K562 (cell line): ENCODE results near the gene RRP9. TPM values are rescaled to one million over a fixed set of nuclear protein-coding genes. Genes with fewer than 3 reads are reported as not detected.
A peak's percentile ranks its signal among the peaks of the same experiment; 100 is the strongest.

Experiments used
- BRCA1 ChIP-seq, 2 experiments: fragments of 450-650 bp in 1 of 2; sonication (generic) in 1 of 2; formaldehyde crosslinking in 1 of 2; IDR thresholded peaks; 2 replicates each; pipeline versions ENCODE4 v1.5.0 to v1.6.1; 2017 to 2020; ENCODE audit warnings: mild to moderate bottlenecking in 1 of 2, missing genetic modification reagents in 1 of 2
- CBX1 ChIP-seq: sonication (generic); IDR thresholded peaks from 2 replicates; pipeline ENCODE4 v1.6.1; 2016; ENCODE audit warnings: antibody characterized with exemption, low read depth, mild to moderate bottlenecking
- GATAD2B ChIP-seq: fragments of 450-650 bp; IDR thresholded peaks from 2 replicates; pipeline ENCODE4 v1.6.1; 2017; ENCODE audit warnings: mild to moderate bottlenecking, borderline replicate concordance
- GTF2A2 ChIP-seq: IDR thresholded peaks from 2 replicates; pipeline ENCODE4 v1.6.1; 2016; ENCODE audit warnings: mild to moderate bottlenecking, missing genetic modification characterization, missing compliant biosample characterization
- MIER1 ChIP-seq: fragments of 450-650 bp; IDR thresholded peaks from 2 replicates; pipeline ENCODE4 v1.6.1; 2016; ENCODE audit warnings: antibody characterized with exemption, mild to moderate bottlenecking, low read depth
- NFIC ChIP-seq: fragments of 450-650 bp; IDR thresholded peaks from 2 replicates; pipeline ENCODE4 v1.6.1; 2017; ENCODE audit warnings: mild to moderate bottlenecking, inconsistent platforms
- NFIX ChIP-seq: fragments of 250-450 bp; sonication (Bioruptor Pico); IDR thresholded peaks from 2 replicates; pipeline ENCODE4 v1.4.0; 2020; ENCODE audit warnings: low read depth, mild to moderate bottlenecking, moderate library complexity
- PHF21A ChIP-seq: fragments of 450-650 bp; IDR thresholded peaks from 2 replicates; pipeline ENCODE4 v1.6.1; 2017; ENCODE audit warnings: low read depth, borderline replicate concordance
- RHOXF2B ChIP-seq: fragments of 250-450 bp; sonication (Bioruptor Pico); conservative IDR thresholded peaks from 2 replicates; pipeline ENCODE4 v1.5.1; 2021
- SLC30A9 ChIP-seq: fragments of 250-450 bp; sonication (Bioruptor Pico); IDR thresholded peaks from 2 replicates; pipeline ENCODE4 v1.8.0; 2022; ENCODE audit warnings: mild to moderate bottlenecking, moderate library complexity
- SRSF1 ChIP-seq: fragments of 200-400 bp; formaldehyde crosslinking; IDR thresholded peaks from 2 replicates; pipeline ENCODE4 v1.6.1; 2017; ENCODE audit warnings: mild to moderate bottlenecking, low read depth, low read length, moderate library complexity
- SRSF7 ChIP-seq: fragments of 200-400 bp; formaldehyde crosslinking; optimal IDR thresholded peaks from 2 replicates; pipeline ENCODE3; 2017; ENCODE audit warnings: mild to moderate bottlenecking, low read depth, low read length
- ZNF217 ChIP-seq: sonication (generic); formaldehyde crosslinking; IDR thresholded peaks from 2 replicates; pipeline ENCODE4 v1.8.0; 2022; ENCODE audit warnings: mild to moderate bottlenecking, missing genetic modification reagents
- ZNF436 ChIP-seq: fragments of 250-450, 450-650 bp; sonication (Bioruptor Pico); formaldehyde crosslinking; IDR thresholded peaks from 2 replicates; pipeline ENCODE4 v1.7.0; 2020; ENCODE audit warnings: mild to moderate bottlenecking
- polyA plus RNA-seq, 8 experiments: library from polyadenylated mRNA; depleted of rRNA in 4 of 8; stranded (reverse) in 5 of 8; unstranded in 3 of 8; fragments of >200 nt; fragmentation: Nextera tagmentation in 2 of 8; fragmentation: Illumina TruSeq in 1 of 8; extraction: Ambion mirVana in 2 of 8; extraction: Trizol in 1 of 8; gene quantifications; 2 replicates each; pipeline versions ENCODE4 v1.2.1 to v1.2.3, GENCODE V29; 2011 to 2014; ENCODE audit warnings: inconsistent platforms in 1 of 8, missing spikeins in 1 of 8
- total RNA-seq, 7 experiments: library from RNA; depleted of rRNA in 6 of 7; stranded (reverse); fragments of >200 nt in 6 of 7; fragmentation: Illumina TruSeq in 2 of 7; extraction: Trizol in 2 of 7; gene quantifications; 2 replicates each; pipeline versions ENCODE4 v1.2.1 to v1.2.3, GENCODE V29; 2011 to 2021; ENCODE audit warnings: low replicate concordance in 1 of 7
- TF ChIP-seq, protein P1 (sequence below): fragments of 450-650 bp; formaldehyde crosslinking; IDR thresholded peaks from 2 replicates; pipeline ENCODE4 v1.4.0; 2020; ENCODE audit warnings: mild to moderate bottlenecking, moderate library complexity
- TF ChIP-seq, protein P2 (sequence below): fragments of 200-800 bp; sonication (Bioruptor generic); IDR thresholded peaks from 2 replicates; pipeline ENCODE4 v1.6.1; 2017; ENCODE audit warnings: missing genetic modification characterization, missing compliant biosample characterization
- TF ChIP-seq, protein P3 (sequence below): fragments of 250-450 bp; sonication (Bioruptor Pico); IDR thresholded peaks from 2 replicates; pipeline ENCODE4 v1.5.0; 2022; ENCODE audit warnings: mild to moderate bottlenecking
- TF ChIP-seq, protein P4 (sequence below): sonication (generic); formaldehyde crosslinking; IDR thresholded peaks from 2 replicates; pipeline ENCODE4 v1.8.0; 2022; ENCODE audit warnings: mild to moderate bottlenecking, missing genetic modification reagents

The RRP9 gene
- total and polyA plus RNA-seq, 9 of the 15 experiments (the other 6 are each of a cell fraction or from before 2014, with no cell fraction given), result 5.2 to 67.0 (median 45.9) TPM

DNA sequence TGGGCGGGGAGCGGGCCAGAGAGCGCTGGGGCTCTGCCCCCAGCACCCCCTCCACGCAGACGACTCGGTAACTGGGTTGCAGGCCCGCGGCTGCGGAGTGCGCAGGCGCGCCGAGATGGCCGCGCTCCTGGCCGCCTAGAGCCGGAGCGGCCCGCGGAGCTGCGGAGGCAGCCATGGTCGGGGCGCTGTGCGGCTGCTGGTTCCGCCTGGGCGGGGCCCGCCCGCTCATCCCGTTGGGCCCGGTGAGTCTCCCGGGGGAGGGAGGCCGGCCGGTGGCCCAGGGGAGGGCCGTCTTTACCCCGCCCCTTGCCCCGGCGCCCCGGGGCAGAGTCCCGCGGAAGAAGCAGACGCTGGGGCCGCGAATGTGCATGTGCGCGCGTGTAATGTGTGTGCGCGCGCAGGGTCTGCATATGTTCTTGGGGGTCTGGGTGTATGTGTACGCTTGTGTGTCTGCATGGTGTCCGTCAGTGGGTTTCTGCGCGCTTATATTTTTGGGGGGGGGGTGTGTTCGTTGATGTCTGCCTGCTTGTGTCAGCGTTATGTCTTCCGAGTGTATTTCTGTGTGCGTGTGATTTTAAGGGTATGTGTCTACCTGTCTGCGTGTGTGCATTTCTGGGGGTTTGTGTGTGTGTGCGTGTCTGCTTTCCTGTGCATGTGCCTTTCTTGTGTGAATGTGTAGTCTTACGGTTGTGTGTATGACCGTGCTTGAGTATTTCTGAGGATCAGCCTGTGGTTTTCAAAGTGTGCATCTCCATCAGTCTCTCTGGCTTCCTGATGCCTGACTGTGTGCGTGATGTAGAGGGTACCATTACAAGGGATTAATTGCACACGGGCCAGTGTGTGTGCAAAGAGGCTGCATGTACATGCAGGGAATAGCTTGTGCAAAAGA lies 33.5 kb upstream of the RRP9 start, which contains the start of gene ABHD14A (continued):
- TF ChIP-seq, protein P1, sequence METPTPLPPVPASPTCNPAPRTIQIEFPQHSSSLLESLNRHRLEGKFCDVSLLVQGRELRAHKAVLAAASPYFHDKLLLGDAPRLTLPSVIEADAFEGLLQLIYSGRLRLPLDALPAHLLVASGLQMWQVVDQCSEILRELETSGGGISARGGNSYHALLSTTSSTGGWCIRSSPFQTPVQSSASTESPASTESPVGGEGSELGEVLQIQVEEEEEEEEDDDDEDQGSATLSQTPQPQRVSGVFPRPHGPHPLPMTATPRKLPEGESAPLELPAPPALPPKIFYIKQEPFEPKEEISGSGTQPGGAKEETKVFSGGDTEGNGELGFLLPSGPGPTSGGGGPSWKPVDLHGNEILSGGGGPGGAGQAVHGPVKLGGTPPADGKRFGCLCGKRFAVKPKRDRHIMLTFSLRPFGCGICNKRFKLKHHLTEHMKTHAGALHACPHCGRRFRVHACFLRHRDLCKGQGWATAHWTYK (CRISPR knock-in tag), result peak; percentile 21; the same call in 1 of the 2 replicates
- TF ChIP-seq RHOXF2B (CRISPR knock-in tag), result no peak
- TF ChIP-seq SRSF1, result no peak
- TF ChIP-seq, protein P2, sequence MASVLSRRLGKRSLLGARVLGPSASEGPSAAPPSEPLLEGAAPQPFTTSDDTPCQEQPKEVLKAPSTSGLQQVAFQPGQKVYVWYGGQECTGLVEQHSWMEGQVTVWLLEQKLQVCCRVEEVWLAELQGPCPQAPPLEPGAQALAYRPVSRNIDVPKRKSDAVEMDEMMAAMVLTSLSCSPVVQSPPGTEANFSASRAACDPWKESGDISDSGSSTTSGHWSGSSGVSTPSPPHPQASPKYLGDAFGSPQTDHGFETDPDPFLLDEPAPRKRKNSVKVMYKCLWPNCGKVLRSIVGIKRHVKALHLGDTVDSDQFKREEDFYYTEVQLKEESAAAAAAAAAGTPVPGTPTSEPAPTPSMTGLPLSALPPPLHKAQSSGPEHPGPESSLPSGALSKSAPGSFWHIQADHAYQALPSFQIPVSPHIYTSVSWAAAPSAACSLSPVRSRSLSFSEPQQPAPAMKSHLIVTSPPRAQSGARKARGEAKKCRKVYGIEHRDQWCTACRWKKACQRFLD, result no peak
- TF ChIP-seq, protein P3, sequence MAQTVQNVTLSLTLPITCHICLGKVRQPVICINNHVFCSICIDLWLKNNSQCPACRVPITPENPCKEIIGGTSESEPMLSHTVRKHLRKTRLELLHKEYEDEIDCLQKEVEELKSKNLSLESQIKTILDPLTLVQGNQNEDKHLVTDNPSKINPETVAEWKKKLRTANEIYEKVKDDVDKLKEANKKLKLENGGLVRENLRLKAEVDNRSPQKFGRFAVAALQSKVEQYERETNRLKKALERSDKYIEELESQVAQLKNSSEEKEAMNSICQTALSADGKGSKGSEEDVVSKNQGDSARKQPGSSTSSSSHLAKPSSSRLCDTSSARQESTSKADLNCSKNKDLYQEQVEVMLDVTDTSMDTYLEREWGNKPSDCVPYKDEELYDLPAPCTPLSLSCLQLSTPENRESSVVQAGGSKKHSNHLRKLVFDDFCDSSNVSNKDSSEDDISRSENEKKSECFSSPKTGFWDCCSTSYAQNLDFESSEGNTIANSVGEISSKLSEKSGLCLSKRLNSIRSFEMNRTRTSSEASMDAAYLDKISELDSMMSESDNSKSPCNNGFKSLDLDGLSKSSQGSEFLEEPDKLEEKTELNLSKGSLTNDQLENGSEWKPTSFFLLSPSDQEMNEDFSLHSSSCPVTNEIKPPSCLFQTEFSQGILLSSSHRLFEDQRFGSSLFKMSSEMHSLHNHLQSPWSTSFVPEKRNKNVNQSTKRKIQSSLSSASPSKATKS (CRISPR knock-in tag), result no peak
- no peak for TF ChIP-seq ZNF436 (CRISPR knock-in tag)
- peak; percentile 21; the same call in 1 of the 2 replicates for TF ChIP-seq MIER1
- TF ChIP-seq, protein P4, sequence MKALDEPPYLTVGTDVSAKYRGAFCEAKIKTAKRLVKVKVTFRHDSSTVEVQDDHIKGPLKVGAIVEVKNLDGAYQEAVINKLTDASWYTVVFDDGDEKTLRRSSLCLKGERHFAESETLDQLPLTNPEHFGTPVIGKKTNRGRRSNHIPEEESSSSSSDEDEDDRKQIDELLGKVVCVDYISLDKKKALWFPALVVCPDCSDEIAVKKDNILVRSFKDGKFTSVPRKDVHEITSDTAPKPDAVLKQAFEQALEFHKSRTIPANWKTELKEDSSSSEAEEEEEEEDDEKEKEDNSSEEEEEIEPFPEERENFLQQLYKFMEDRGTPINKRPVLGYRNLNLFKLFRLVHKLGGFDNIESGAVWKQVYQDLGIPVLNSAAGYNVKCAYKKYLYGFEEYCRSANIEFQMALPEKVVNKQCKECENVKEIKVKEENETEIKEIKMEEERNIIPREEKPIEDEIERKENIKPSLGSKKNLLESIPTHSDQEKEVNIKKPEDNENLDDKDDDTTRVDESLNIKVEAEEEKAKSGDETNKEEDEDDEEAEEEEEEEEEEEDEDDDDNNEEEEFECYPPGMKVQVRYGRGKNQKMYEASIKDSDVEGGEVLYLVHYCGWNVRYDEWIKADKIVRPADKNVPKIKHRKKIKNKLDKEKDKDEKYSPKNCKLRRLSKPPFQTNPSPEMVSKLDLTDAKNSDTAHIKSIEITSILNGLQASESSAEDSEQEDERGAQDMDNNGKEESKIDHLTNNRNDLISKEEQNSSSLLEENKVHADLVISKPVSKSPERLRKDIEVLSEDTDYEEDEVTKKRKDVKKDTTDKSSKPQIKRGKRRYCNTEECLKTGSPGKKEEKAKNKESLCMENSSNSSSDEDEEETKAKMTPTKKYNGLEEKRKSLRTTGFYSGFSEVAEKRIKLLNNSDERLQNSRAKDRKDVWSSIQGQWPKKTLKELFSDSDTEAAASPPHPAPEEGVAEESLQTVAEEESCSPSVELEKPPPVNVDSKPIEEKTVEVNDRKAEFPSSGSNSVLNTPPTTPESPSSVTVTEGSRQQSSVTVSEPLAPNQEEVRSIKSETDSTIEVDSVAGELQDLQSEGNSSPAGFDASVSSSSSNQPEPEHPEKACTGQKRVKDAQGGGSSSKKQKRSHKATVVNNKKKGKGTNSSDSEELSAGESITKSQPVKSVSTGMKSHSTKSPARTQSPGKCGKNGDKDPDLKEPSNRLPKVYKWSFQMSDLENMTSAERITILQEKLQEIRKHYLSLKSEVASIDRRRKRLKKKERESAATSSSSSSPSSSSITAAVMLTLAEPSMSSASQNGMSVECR, result no peak
- TF ChIP-seq SLC30A9 (CRISPR knock-in tag), result no peak
- no peak for TF ChIP-seq ZNF217
- TF ChIP-seq NFIX (CRISPR knock-in tag), result no peak
- no peak for TF ChIP-seq CBX1
- no peak for TF ChIP-seq BRCA1 (IDR thresholded peaks at IDR 0.05)
- no peak for TF ChIP-seq BRCA1 (CRISPR knock-in tag; IDR thresholded peaks at IDR 0.05)
- TF ChIP-seq GATAD2B, result peak; percentile 60; the same call in 1 of the 2 replicates
- TF ChIP-seq NFIC, result no peak
- no peak for TF ChIP-seq GTF2A2 (tag)
- 0 out of 2 replicates have a peak, but pooled peaks have one; percentile 15 for TF ChIP-seq PHF21A
- TF ChIP-seq SRSF7, result no peak
